Left renal pelvis (tissue), 4 donors: ENCODE results near the gene VPS51. TPM values are rescaled to one million over a fixed set of nuclear protein-coding genes. Genes with fewer than 3 reads are reported as not detected.

Experiments used
- DNase-seq, 4 donors: peaks; one replicate each; pipeline ENCODE4 v3.0.0-alpha.2; 2013; ENCODE audit warnings: low read depth in 4 of 4, low spot score in 3 of 4
- polyA plus RNA-seq, 4 donors: library from polyadenylated mRNA; unstranded; fragments of 120-200 nt; gene quantifications; one replicate each; pipeline ENCODE4 v1.2.1, GENCODE V29; 2013; ENCODE audit not compliant: insufficient read length in 4 of 4

Gene VPS51
- polyA plus RNA-seq, 4 donors, result 87.3 to 152 (median 103) TPM

GRCh38 chr11:65160643-65161042 is 64.6 kb downstream of the VPS51 start:
- DNase-seq, result no peak

Other genes starting within 250 kb of the VPS51 start
- gene EHD1, start 217.6 kb upstream of the VPS51 start, polyA plus RNA-seq, result 10 to 100 TPM; 48.7 to 68.8 (median 58.5) TPM
- 10 to 100 TPM; 12.9 to 26.0 (median 15.6) TPM for gene ATG2A, start 179.0 kb upstream of the VPS51 start, polyA plus RNA-seq
- 10 to 100 TPM; 13.2 to 20.8 (median 17.4) TPM for gene PPP2R5B, start 171.5 kb upstream of the VPS51 start, polyA plus RNA-seq
- 1 to 10 TPM; 1.6 to 3.5 (median 2.4) TPM for gene GPHA2, start 160.3 kb upstream of the VPS51 start, polyA plus RNA-seq
- 1 to 10 TPM in 1 of 4 donors, under 1 TPM in 2, not detected in 1; 0.53 to 1.3 (median 0.92) TPM for gene MAJIN, start 124.1 kb upstream of the VPS51 start, polyA plus RNA-seq
- gene BATF2, start 99.2 kb upstream of the VPS51 start, polyA plus RNA-seq, result 1 to 10 TPM; 2.3 to 2.9 (median 2.6) TPM
- gene ARL2, start 82.1 kb upstream of the VPS51 start, polyA plus RNA-seq, result 10 to 100 TPM; 54.6 to 74.5 (median 63.5) TPM
- gene SNX15, start 68.8 kb upstream of the VPS51 start, polyA plus RNA-seq, result 10 to 100 TPM; 25.3 to 32.4 (median 28.6) TPM
- 10 to 100 TPM; 10.6 to 19.5 (median 11.3) TPM for gene SAC3D1, start 55.0 kb upstream of the VPS51 start, polyA plus RNA-seq
- 10 to 100 TPM; 11.6 to 28.5 (median 12.6) TPM for gene NAALADL1, start 37.7 kb upstream of the VPS51 start, polyA plus RNA-seq
- 10 to 100 TPM; 15.7 to 20.1 (median 18.0) TPM for gene CDCA5, start 12.2 kb upstream of the VPS51 start, polyA plus RNA-seq
- 10 to 100 TPM; 26.2 to 36.5 (median 31.0) TPM for gene ZFPL1, start 12.0 kb upstream of the VPS51 start, polyA plus RNA-seq
- gene TM7SF2, start 15.7 kb downstream of the VPS51 start, polyA plus RNA-seq, result 10 to 100 TPM; 17.7 to 97.1 (median 70.3) TPM
- gene ZNHIT2, start 21.5 kb downstream of the VPS51 start, polyA plus RNA-seq, result 10 to 100 TPM in 1 of 4 donors, 1 to 10 TPM in 3; 3.8 to 11.1 (median 5.9) TPM
- 100 to 1,000 TPM; 557 to 830 (median 587) TPM for gene FAU, start 25.9 kb downstream of the VPS51 start, polyA plus RNA-seq
- gene MRPL49, start 26.1 kb downstream of the VPS51 start, polyA plus RNA-seq, result 10 to 100 TPM; 36.9 to 59.1 (median 56.3) TPM
- 10 to 100 TPM; 44.0 to 62.7 (median 55.2) TPM for gene SYVN1, start 38.3 kb downstream of the VPS51 start, polyA plus RNA-seq
- gene SPDYC, start 74.0 kb downstream of the VPS51 start, polyA plus RNA-seq, result not detected
- gene CAPN1, start 85.7 kb downstream of the VPS51 start, polyA plus RNA-seq, result 100 to 1,000 TPM in 1 of 4 donors, 10 to 100 TPM in 3; 76.5 to 113 (median 88.6) TPM
- gene POLA2, start 165.7 kb downstream of the VPS51 start, polyA plus RNA-seq, result 10 to 100 TPM; 24.3 to 30.0 (median 28.3) TPM
- 10 to 100 TPM in 2 of 4 donors, 1 to 10 TPM in 2; 7.0 to 24.1 (median 11.4) TPM for gene CDC42EP2, start 218.7 kb downstream of the VPS51 start, polyA plus RNA-seq
- gene DPF2, start 237.6 kb downstream of the VPS51 start, polyA plus RNA-seq, result 100 to 1,000 TPM in 1 of 4 donors, 10 to 100 TPM in 3; 80.6 to 102 (median 88.0) TPM